DMS114 treated with DMSO at 0.1 percent for 48 hours (cell line): ENCODE data around the gene MRPL46.
A peak's percentile ranks its signal among the peaks of the same experiment; 100 is the strongest.
"Not testable (repeated sequence)": the region's sequence is repeated elsewhere in the genome, so short reads cannot be mapped to it uniquely, and the experiment has no call there.

Experiments
- DNase-seq: peaks from one replicate; lab custom pipeline; 2025; ENCODE audit not compliant: unreplicated experiment; lab: John Stamatoyannopoulos, UW

Gene MRPL46

GRCh38 chr15:88479169-88479568, 12.0 kb upstream of the MRPL46 start:
- peak; percentile 33 for DNase-seq

GRCh38 chr15:88477904-88478303, 10.7 kb upstream of the MRPL46 start:
- no peak for DNase-seq

- no peak for DNase-seq
These were observed 9.9 kb upstream of the MRPL46 start for GRCh38 chr15:88477126-88477525.

- peak; percentile 22 for DNase-seq
These were observed 9.5 kb upstream of the MRPL46 start for GRCh38 chr15:88476635-88477060.

- not testable (repeated sequence) for DNase-seq
These were observed 6.6 kb upstream of the MRPL46 start for GRCh38 chr15:88473661-88474293.

- no peak for DNase-seq
These were observed 5.0 kb upstream of the MRPL46 start for GRCh38 chr15:88472225-88472624.

- no peak for DNase-seq
These were observed 3.6 kb upstream of the MRPL46 start for GRCh38 chr15:88470625-88471372.

- no peak for DNase-seq
These were observed 2.1 kb upstream of the MRPL46 start for GRCh38 chr15:88469321-88469720.

- DNase-seq = not testable (repeated sequence)
These were observed 1.5 kb upstream of the MRPL46 start for GRCh38 chr15:88468721-88469120.

GRCh38 chr15:88467935-88468528, 844 bp upstream of the MRPL46 start:
- DNase-seq = peak; percentile 23

GRCh38 chr15:88465633-88466224, 1.5 kb downstream of the MRPL46 start:
- DNase-seq = no peak

- DNase-seq = no peak
These were observed 3.2 kb downstream of the MRPL46 start for GRCh38 chr15:88463870-88464532.

GRCh38 chr15:88456733-88457132, 10.5 kb downstream of the MRPL46 start:
- DNase-seq = no peak

- peak; percentile 53 for DNase-seq
These were observed 12.0 kb downstream of the MRPL46 start for GRCh38 chr15:88454867-88455810.

- no peak for DNase-seq
These were observed 13.0 kb downstream of the MRPL46 start for GRCh38 chr15:88454236-88454635.

- no peak for DNase-seq
These were observed 13.5 kb downstream of the MRPL46 start for GRCh38 chr15:88453651-88454050.

GRCh38 chr15:88450125-88450798, 16.9 kb downstream of the MRPL46 start:
- peak; percentile 74 for DNase-seq

GRCh38 chr15:88449581-88449980, 17.6 kb downstream of the MRPL46 start:
- DNase-seq = no peak

- DNase-seq = no peak
These were observed 18.2 kb downstream of the MRPL46 start for GRCh38 chr15:88448991-88449461.
